IMR-90 (cell line): ENCODE results near the gene DMXL2. TPM values are rescaled to one million over a fixed set of nuclear protein-coding genes. Genes with fewer than 3 reads are reported as not detected.

Experiments
- ATAC-seq: fragments of 200-7000 bp; cut with Tn5 transposase; 2 replicates; pipeline ENCODE4 v1.9.1; 2020; ENCODE audit warnings: low read depth, mild to moderate bottlenecking, moderate library complexity
- BruUV-seq: library from RNA; stranded (reverse); fragments of 400-500 nt; replicated peaks from 2 replicates; lab custom pipeline; 2021; lab: Mats Ljungman, UMichigan
- CTCF ChIA-PET: fragments of 300-600 bp; formaldehyde crosslinking; extraction: SDS; loops from one replicate; lab custom pipeline; 2021; ENCODE audit warnings: antibody characterized with exemption; lab: Yijun Ruan, JAX
- POLR2A ChIA-PET: fragments of 300-600 bp; sonication (Branson Sonifier 250); formaldehyde crosslinking; loops from one replicate; lab custom pipeline; 2022; ENCODE audit warnings: antibody characterized with exemption; ENCODE audit not compliant: unreplicated experiment; lab: Charles Lee
- DNase-seq: peaks from one replicate; pipeline ENCODE4 v3.0.0; 2013
- H2AFZ ChIP-seq: replicated peaks from 2 replicates; pipeline ENCODE3; 2013; ENCODE audit warnings: low read length, mild to moderate bottlenecking; ENCODE audit not compliant: poor library complexity
- H2AK5ac ChIP-seq: 2 replicates; pipeline ENCODE4 v1.6.1; 2013; ENCODE audit warnings: low read depth, low read length, inconsistent platforms
- H2AK9ac ChIP-seq: replicated peaks from 2 replicates; pipeline ENCODE3; 2013; ENCODE audit warnings: mild to moderate bottlenecking, low read depth, low read length, moderate library complexity; ENCODE audit not compliant: poor library complexity
- H2BK120ac ChIP-seq: 2 replicates; pipeline ENCODE4 v1.6.1; 2013; ENCODE audit warnings: low read depth, low read length, inconsistent platforms
- H2BK15ac ChIP-seq: 3 replicates; pipeline ENCODE4 v1.6.1; 2013; ENCODE audit warnings: low read depth, low read length, inconsistent platforms
- H2BK20ac ChIP-seq: 2 replicates; pipeline ENCODE4 v1.6.1; 2013; ENCODE audit warnings: low read depth, mild to moderate bottlenecking, inconsistent platforms, low read length, moderate library complexity
- H2BK5ac ChIP-seq: 2 replicates; pipeline ENCODE4 v1.6.1; 2013; ENCODE audit warnings: mild to moderate bottlenecking, low read depth, low read length, inconsistent platforms; ENCODE audit not compliant: poor library complexity, severe bottlenecking
- H3K14ac ChIP-seq: replicated peaks from 2 replicates; pipeline ENCODE4 v1.6.1; 2013; ENCODE audit warnings: low read depth, low read length, inconsistent platforms
- H3K18ac ChIP-seq: 2 replicates; pipeline ENCODE4 v1.6.1; 2013; ENCODE audit warnings: low read depth, low read length, control low read depth
- H3K23ac ChIP-seq: 2 replicates; pipeline ENCODE4 v1.6.1; 2013; ENCODE audit warnings: low read depth, low read length, inconsistent platforms
- H3K27ac ChIP-seq: 2 replicates; pipeline ENCODE4 v1.5.1; 2013; ENCODE audit warnings: mild to moderate bottlenecking, control low read depth, low read length; ENCODE audit not compliant: insufficient read depth
- H3K27me3 ChIP-seq: 2 replicates; pipeline ENCODE4 v1.6.1; 2013; ENCODE audit warnings: low read length; ENCODE audit not compliant: control insufficient read depth, insufficient read depth
- H3K36me3 ChIP-seq: 2 replicates; pipeline ENCODE4 v1.6.1; 2013; ENCODE audit warnings: low read length, mixed read lengths; ENCODE audit not compliant: control insufficient read depth, insufficient read depth
- H3K4ac ChIP-seq: 2 replicates; pipeline ENCODE4 v1.6.1; 2013; ENCODE audit warnings: low read depth, low read length, inconsistent platforms
- H3K4me1 ChIP-seq: 2 replicates; pipeline ENCODE4 v1.6.1; 2013; ENCODE audit warnings: low read length, mixed read lengths; ENCODE audit not compliant: control insufficient read depth, insufficient read depth
- H3K4me2 ChIP-seq: 2 replicates; pipeline ENCODE4 v1.6.1; 2013; ENCODE audit warnings: low read depth, mild to moderate bottlenecking, control low read depth, low read length, moderate library complexity
- H3K4me3 ChIP-seq: 2 replicates; pipeline ENCODE4 v1.5.1; 2013; ENCODE audit warnings: low read depth, mild to moderate bottlenecking, control low read depth, low read length, moderate library complexity; ENCODE audit not compliant: insufficient read depth
- H3K56ac ChIP-seq: 2 replicates; pipeline ENCODE4 v1.6.1; 2013; ENCODE audit warnings: low read length, inconsistent platforms; ENCODE audit not compliant: insufficient read depth; ENCODE audit errors: extremely low read depth
- H3K79me1 ChIP-seq, 2 experiments: 2 replicates each; pipeline ENCODE4 v1.6.1; 2013; ENCODE audit warnings: low read length in 2 of 2, inconsistent platforms in 1 of 2, low read depth in 1 of 2
- H3K9ac ChIP-seq: 2 replicates; pipeline ENCODE4 v1.6.1; 2013; ENCODE audit warnings: low read depth, low read length, control low read depth
- H3K9me1 ChIP-seq: 2 replicates; pipeline ENCODE4 v1.6.1; 2013; ENCODE audit warnings: low read length, inconsistent platforms; ENCODE audit not compliant: insufficient read depth
- H3K9me3 ChIP-seq: 2 replicates; pipeline ENCODE4 v1.6.1; 2013; ENCODE audit warnings: low read length; ENCODE audit not compliant: control insufficient read depth, insufficient read depth
- H4K20me1 ChIP-seq: 2 replicates; pipeline ENCODE4 v1.6.1; 2013; ENCODE audit warnings: low read length, inconsistent platforms; ENCODE audit not compliant: insufficient read depth
- H4K5ac ChIP-seq: 2 replicates; pipeline ENCODE4 v1.6.1; 2013; ENCODE audit warnings: mild to moderate bottlenecking, low read depth, low read length, control low read depth
- H4K8ac ChIP-seq, 2 experiments: 2 replicates each; pipeline ENCODE4 v1.6.1; 2013; ENCODE audit warnings: low read depth in 2 of 2, low read length in 2 of 2, control low read depth in 1 of 2, inconsistent platforms in 1 of 2
- H4K91ac ChIP-seq: 2 replicates; pipeline ENCODE4 v1.6.1; 2013; ENCODE audit warnings: low read depth, low read length, inconsistent platforms; ENCODE audit not compliant: insufficient read depth
- BHLHE40 ChIP-seq: fragments of 150-350 bp; IDR thresholded peaks from 2 replicates; pipeline ENCODE4 v1.6.1; 2016; ENCODE audit warnings: mild to moderate bottlenecking, low read depth, low read length
- CEBPB ChIP-seq: IDR thresholded peaks from 2 replicates; pipeline ENCODE4 v1.6.1; 2012; ENCODE audit warnings: low read depth, low read length, improper control_type of control experiment
- CHD1 ChIP-seq: IDR thresholded peaks from 2 replicates; pipeline ENCODE4 v1.6.1; 2012; ENCODE audit warnings: low read depth, low read length, improper control_type of control experiment
- CTCF ChIP-seq: conservative IDR thresholded peaks from 2 replicates; pipeline ENCODE4 v1.5.1; 2012; ENCODE audit warnings: mild to moderate bottlenecking, low read depth, low read length, improper control_type of control experiment
- ELK1 ChIP-seq: fragments of 150-350 bp; IDR thresholded peaks from 2 replicates; pipeline ENCODE4 v1.6.1; 2016; ENCODE audit warnings: low read depth, mild to moderate bottlenecking, low read length, moderate library complexity, borderline replicate concordance
- FOS ChIP-seq: fragments of 150-350 bp; IDR thresholded peaks from 2 replicates; pipeline ENCODE4 v1.6.1; 2016; ENCODE audit warnings: low read depth, low read length
- MAFK ChIP-seq: IDR thresholded peaks from 2 replicates; pipeline ENCODE4 v1.6.1; 2012; ENCODE audit warnings: low read depth, low read length, improper control_type of control experiment
- MAZ ChIP-seq: IDR thresholded peaks from 2 replicates; pipeline ENCODE4 v1.6.1; 2012; ENCODE audit warnings: low read depth, mild to moderate bottlenecking, low read length, improper control_type of control experiment, moderate library complexity, borderline replicate concordance
- MXI1 ChIP-seq: IDR thresholded peaks from 2 replicates; pipeline ENCODE4 v1.6.1; 2012; ENCODE audit warnings: low read depth, mild to moderate bottlenecking, low read length, moderate library complexity, borderline replicate concordance
- NFE2L2 ChIP-seq: fragments of 150-350 bp; IDR thresholded peaks from 2 replicates; pipeline ENCODE4 v1.6.1; 2016; ENCODE audit warnings: low read depth, mild to moderate bottlenecking, low read length
- RAD21 ChIP-seq: IDR thresholded peaks from 2 replicates; pipeline ENCODE4 v1.6.1; 2012; ENCODE audit warnings: low read length, improper control_type of control experiment
- RCOR1 ChIP-seq: IDR thresholded peaks from 2 replicates; pipeline ENCODE4 v1.6.1; 2012; ENCODE audit warnings: mild to moderate bottlenecking, low read length, improper control_type of control experiment; ENCODE audit not compliant: insufficient replicate concordance
- RFX5 ChIP-seq: IDR thresholded peaks from 2 replicates; pipeline ENCODE4 v1.8.0; 2012; ENCODE audit warnings: low read depth, mild to moderate bottlenecking, low read length, moderate library complexity
- SMC3 ChIP-seq: fragments of 150-350 bp; IDR thresholded peaks from 2 replicates; pipeline ENCODE4 v1.6.1; 2016; ENCODE audit warnings: low read depth, mild to moderate bottlenecking, antibody characterized with exemption, low read length, moderate library complexity
- WGBS, 2 experiments: methylation state at CpG; one replicate each; pipeline versions ENCODE4 v1.1.5 to v1.1.7; 2013; ENCODE audit warnings: missing lambda C conversion rate in 2 of 2; ENCODE audit not compliant: insufficient read length in 1 of 2; ENCODE audit errors: extremely low coverage in 2 of 2; 5-methylcytosine and 5-hydroxymethylcytosine counted together
- dilution Hi-C: fragments of 300-500 bp; cut with HindIII; formaldehyde crosslinking; loops from one replicate; pipeline ENCODE4 v1.14.3; 2018; ENCODE audit warnings: low sequenced_read_pairs; ENCODE audit not compliant: unreplicated experiment
- in situ Hi-C: fragments of 300-500 bp; cut with MboI; formaldehyde crosslinking; loops from 3 replicates; pipeline ENCODE4 v1.14.3; 2019; ENCODE audit warnings: low sequenced_read_pairs, inconsistent platforms, mixed read lengths
- intact Hi-C: fragments of 100-400 bp; cut with micrococcal nuclease; formaldehyde crosslinking; loops from 2 replicates; pipeline ENCODE4 v1.10.0; 2022
- polyA plus RNA-seq, 3 experiments: library from polyadenylated mRNA; depleted of rRNA; stranded (reverse); fragments of >200 nt; gene quantifications; 2 replicates each; pipeline ENCODE4 v1.2.3, GENCODE V29; 2012; ENCODE audit warnings: low replicate concordance in 1 of 3
- total RNA-seq: library from RNA; depleted of rRNA; stranded (reverse); fragments of >200 nt; gene quantifications from 2 replicates; pipeline ENCODE4 v1.2.3, GENCODE V29; 2012
- TF ChIP-seq, protein P1 (sequence below): fragments of 150-350 bp; IDR thresholded peaks from 2 replicates; pipeline ENCODE4 v1.6.1; 2017; ENCODE audit warnings: mild to moderate bottlenecking, antibody characterized with exemption, low read length, low read depth

The DMXL2 gene
- total and polyA plus RNA-seq, 2 of the 4 experiments (the other 2 are of a cell fraction): 9.7 to 21.9 TPM

DNA sequence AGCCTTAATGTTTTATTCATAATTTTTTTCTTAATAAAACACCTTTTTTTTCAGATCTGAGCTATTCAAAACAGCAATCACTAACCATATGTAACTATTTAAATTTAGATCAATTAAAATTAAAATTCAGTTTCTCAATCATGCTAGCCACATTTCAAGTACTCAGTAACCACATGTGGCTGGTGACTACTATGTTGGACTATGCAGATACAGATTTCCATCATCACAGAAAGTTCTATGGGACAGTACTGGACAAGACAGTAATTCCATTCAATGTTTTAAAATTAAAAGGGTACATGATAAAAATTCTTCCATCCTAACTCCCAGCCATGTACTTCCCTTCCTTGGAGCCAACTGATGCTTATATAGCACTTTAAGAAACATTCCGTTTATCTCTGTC is 161.8 kb downstream of the DMXL2 start:
- H3K79me1 ChIP-seq: no peaks in the 10 kb centered on the region
- H3K9me3 ChIP-seq: no peaks in the 10 kb centered on the region
- H3K14ac ChIP-seq: no peak overlapping the region
- no peak overlapping the region for H2BK15ac ChIP-seq
- no peak overlapping the region for H3K4ac ChIP-seq
- no peak overlapping the region for H2BK20ac ChIP-seq
- H3K18ac ChIP-seq: no peak overlapping the region
- no peak overlapping the region for H2AK5ac ChIP-seq
- H2AK9ac ChIP-seq: no peak overlapping the region
- H4K20me1 ChIP-seq: no peaks in the 10 kb centered on the region
- ChIA-PET CTCF (no interaction called here), POLR2A (no interaction called here)
- no peak for ATAC-seq
- H3K27me3 ChIP-seq: no peaks in the 10 kb centered on the region
- no CpG with 5 or more reads among the region's 1 CpG for WGBS, 2 experiments
- TF ChIP-seq ELK1 (no peak), MXI1 (no peak), RAD21 (no peak), RCOR1 (no peak), CTCF (no peak), BHLHE40 (no peak), FOS (no peak), MAZ (no peak), CEBPB (no peak), SMC3 (no peak), MAFK (no peak), CHD1 (no peak), NFE2L2 (no peak), RFX5 (no peak)
- TF ChIP-seq, protein P1, sequence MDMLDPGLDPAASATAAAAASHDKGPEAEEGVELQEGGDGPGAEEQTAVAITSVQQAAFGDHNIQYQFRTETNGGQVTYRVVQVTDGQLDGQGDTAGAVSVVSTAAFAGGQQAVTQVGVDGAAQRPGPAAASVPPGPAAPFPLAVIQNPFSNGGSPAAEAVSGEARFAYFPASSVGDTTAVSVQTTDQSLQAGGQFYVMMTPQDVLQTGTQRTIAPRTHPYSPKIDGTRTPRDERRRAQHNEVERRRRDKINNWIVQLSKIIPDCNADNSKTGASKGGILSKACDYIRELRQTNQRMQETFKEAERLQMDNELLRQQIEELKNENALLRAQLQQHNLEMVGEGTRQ: no peak
- no peak overlapping the region for H2BK120ac ChIP-seq
- no peaks in the 10 kb centered on the region for H3K4me1 ChIP-seq
- H3K27ac ChIP-seq: no peak overlapping the region
- H3K23ac ChIP-seq: no peak overlapping the region
- no peaks in the 10 kb centered on the region; the same call in 1 of the 2 replicates for H3K9me1 ChIP-seq
- H3K56ac ChIP-seq: no peak overlapping the region
- DNase-seq: no peak
- intact Hi-C loops (no loop called here), in situ Hi-C loops (no loop called here), dilution Hi-C loops (no loop called here)
- H3K4me2 ChIP-seq: no peak overlapping the region
- 0 out of 2 replicates have a peak, but pooled peaks cover 1% of the 10 kb centered on the region for H3K36me3 ChIP-seq
- no peak overlapping the region for H2BK5ac ChIP-seq
- BruUV-seq: no TSS peak
- H4K5ac ChIP-seq: no peak overlapping the region
- H2AFZ ChIP-seq: no peak overlapping the region
- no peak overlapping the region for H4K8ac ChIP-seq
- no peak overlapping the region for H3K4me3 ChIP-seq
- H3K9ac ChIP-seq: no peak overlapping the region
- no peak overlapping the region for H4K91ac ChIP-seq
